CD4-positive, alpha-beta T cell treated with Interleukin-2 at 100 ng/mL for 4 hours (primary cell): ENCODE results near the gene RMI2.
"Not testable (repeated sequence)": the region's sequence is repeated elsewhere in the genome, so short reads cannot be mapped to it uniquely, and the experiment has no call there.

Experiments used
- DNase-seq: peaks from one replicate; pipeline ENCODE4 v3.0.0-alpha.2; 2020; ENCODE audit warnings: low spot score

Gene RMI2

DNA sequence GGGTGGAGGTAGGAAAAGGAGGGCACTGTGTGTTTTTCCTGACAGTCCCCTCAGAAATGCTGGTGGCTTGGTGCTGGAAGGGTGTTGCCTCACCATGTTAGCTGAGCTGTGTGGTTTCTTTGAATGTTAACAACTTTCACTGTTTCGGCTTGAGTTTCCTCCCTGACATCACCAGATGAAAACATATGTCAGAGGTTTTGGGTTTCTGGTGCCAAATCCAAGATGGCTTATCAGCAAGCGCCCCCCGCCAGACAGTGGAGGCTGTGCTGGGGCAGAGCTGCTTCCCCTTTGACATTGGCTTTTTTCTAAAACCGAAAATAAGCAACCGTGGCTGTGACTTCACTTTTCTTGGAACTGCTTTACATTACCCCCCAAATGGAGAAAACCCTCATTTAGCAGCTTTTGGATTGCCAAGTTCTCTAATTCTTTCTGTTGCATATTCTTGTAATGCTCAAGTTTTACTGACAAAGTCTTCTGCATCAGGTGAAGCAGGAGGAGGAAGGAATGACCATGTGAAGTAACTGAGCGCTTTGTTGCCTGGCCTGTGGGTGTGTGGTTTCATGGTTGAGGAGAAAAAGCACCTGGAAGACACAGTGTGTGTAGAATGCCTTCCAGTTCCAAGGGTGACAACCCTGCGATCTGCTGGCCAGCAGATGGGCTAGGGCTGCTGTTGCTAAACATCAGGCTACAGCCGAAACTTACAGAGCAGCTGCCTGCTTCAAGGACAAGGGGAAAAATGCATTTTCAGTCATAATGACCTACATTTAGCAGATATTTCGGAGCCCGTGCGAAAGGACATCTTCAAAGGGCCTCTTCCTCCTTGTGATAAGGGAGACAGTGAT is 9.7 kb downstream of the RMI2 start:
- DNase-seq = peak; percentile 91

DNA sequence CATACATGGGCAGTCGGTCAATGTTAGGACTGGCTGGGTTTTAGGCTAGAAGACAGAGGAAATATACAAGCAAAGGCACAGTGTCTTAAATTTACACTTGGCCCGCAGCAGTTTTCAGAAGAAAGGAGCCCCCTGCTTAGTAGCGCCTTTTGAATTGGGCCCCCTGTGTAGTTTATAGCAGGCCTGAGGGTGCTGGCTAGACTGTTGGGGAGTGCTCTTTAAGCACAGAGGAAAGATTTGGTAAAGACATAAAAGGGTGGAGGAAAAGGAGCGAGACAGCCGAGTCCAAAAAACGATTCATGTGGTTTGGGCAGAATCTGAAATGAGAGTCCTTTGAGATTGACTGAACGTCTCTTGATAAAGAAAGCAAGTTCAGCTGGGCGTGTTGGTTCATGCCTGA is 10.6 kb downstream of the RMI2 start:
- no peak for DNase-seq

DNA sequence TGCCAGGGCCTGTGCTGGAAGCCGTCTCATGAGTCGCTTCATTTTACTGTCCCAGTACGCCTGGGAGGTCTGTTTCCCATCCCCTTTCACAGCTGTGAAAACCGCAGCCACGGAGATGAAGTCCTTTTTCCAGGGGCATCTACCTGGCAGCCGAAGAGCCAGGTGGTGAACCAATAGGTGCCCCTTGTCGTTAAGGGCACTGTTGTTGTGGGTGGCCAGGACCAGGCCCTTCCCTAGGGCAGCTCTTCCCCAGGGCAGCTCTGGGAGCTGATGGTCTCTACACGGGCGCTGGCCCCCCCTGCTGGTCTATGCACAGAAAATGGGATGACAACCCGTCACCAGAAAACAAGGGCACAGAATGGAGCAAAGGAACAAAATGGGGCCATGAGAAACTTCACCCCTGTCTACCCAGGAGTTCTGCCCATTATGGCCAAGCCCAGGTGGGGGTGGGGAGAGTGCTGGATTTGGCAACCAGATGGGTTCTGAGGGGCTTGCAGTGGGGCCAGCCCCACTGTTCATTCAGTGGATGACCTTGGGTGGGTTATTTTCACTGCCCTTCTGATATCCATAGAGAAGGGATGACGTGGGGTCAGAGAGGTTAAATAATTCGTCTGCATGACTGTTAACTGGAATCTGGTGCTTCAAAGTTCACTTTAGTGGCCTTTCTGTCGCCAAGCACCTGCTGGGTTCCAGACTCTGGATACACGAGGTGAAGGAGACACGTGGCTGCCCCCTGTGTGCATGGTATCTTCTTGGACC is 11.5 kb downstream of the RMI2 start:
- peak; percentile 62 for DNase-seq

DNA sequence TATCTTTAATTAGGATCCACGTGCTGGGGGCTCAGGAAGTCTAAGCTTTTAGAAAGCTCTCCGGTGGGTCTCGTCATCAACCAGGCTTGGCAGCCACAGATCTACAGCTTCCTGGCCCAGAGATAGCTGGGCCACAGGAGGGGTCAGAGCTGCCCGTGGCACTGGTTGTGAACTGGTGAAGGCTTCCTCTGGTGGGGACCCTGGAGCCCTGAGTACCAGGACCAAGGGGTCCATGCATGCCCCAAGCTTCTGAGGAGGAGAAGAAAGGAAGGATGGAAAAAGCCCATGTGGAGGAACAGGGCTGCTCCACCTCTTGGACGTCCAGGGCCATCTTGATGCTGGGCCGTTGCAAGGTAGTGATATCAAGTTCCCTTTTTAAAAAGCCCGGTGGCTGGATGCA is 13.3 kb downstream of the RMI2 start:
- DNase-seq = no peak

DNA sequence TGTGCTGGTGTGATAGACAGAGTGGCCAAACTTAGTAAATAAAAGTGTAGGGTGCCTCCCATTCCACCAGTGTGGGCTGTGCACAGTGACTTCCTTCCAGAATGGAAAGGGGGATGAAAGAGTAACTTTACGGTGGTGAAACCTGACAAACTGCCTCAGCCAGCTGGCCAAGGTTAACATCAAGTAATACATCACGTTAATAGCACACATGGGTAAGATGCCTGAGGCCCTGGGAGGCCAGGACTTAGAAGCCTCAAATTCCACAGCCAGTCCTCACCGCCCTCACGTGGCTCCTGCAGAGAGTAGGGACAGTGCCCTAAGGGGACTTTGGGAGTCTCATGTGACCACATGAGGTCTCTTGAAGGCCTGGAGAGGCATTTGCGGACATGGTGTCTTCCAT is 14.1 kb downstream of the RMI2 start:
- DNase-seq = no peak

DNA sequence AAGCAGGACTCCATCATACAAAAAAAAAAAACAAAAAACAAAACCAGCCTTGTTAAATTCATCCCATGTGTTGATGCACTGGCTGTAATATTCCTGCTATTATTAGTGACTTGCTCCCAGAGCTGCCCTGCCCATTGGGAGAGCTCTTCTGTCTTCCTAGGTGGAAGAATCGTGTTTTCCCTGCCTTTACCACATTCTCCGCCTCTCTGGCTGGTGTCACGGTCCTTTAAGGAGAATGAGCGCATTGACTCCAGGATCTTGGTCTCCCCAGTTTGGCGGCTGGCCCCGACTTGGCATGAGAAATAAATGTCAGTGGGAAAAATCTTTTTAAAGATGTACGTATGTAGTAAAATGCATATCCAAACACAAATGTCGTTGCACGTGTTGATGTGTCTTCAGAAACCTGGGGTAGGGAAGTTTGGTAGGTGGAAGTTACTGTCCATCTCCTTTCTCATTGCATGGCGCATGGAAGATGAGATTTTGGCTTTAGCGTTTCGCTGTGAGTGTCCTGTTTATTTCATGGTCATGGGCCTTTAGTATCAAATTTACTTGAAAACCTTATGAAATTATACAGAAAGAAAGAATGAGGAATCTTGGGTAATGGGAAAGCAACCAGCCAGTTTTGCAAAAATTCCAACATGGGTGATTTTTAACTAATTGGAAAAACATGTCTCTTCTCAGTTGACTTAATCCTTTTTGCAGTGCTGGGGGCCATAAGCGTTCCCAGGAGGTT is 15.5 kb downstream of the RMI2 start:
- no peak for DNase-seq

DNA sequence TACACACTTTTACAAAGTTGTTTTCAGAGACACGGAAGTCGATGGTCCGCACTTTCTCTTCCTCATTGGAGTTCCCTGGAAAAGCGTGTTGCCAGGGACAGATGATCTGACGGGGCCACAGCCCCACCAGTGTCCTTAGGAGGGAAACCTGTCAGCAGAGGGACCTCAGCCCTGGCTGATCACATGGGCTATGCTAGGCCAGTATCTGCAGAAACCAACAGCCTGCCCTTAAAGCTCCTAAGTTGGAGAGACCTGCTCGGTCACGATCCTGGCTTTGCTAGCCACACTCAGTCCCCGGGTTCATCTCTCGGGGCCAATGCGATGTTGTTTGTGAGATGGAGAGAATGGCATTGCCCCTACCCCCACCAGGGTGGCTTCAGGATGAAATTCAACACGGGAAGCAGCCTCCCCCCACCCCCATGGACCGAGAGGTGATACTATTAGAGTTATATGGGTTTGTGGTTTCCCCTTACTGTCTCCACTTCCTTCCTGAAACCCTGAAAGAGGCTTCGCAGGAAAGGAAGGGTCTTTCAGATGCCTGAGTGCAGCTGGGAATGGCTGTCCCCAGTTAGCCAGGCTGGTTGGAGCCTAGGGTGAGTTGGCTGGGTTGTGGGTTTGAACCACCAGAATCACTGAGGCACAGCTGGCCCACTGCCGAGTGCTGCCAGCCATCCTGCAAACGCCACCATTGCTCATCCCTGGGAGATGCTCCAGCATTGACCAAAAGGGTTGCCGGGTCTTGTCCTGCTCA is 16.6 kb downstream of the RMI2 start:
- peak; percentile 36 for DNase-seq

DNA sequence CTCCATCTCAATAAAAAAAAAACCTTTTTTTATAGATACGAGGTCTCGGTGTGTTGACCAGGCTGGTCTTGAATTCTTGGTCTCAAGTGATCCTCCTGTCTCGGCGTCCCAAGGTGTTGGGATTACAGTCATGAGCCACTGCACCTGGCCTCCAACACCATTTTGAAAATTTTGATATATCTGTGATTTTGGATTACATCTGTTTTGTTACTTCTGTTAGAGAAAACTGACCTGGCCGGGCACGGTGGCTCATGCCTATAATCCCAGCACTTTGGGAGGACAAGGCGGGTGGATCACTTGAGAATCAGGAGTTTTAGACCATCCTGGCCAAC is 18.6 kb downstream of the RMI2 start:
- no peak for DNase-seq

DNA sequence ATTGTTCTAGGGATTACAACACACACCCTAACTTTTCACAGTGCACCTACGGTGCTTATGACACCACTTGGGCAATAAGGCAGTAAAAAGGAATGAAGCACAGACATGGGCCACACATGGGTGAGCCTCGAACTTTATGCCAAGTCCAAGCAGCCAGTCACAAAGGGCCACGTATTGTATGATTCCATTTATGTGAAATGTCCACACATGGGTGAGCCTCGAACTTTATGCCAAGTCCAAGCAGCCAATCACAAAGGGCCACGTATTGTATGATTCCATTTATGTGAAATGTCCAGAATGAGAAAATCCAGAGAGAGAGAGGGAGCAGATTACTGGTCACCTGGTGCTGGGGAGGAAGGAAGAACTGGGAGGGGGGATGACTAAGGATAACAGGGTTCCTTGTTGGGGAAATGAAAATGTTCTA is 22.2 kb downstream of the RMI2 start:
- no peak for DNase-seq

DNA sequence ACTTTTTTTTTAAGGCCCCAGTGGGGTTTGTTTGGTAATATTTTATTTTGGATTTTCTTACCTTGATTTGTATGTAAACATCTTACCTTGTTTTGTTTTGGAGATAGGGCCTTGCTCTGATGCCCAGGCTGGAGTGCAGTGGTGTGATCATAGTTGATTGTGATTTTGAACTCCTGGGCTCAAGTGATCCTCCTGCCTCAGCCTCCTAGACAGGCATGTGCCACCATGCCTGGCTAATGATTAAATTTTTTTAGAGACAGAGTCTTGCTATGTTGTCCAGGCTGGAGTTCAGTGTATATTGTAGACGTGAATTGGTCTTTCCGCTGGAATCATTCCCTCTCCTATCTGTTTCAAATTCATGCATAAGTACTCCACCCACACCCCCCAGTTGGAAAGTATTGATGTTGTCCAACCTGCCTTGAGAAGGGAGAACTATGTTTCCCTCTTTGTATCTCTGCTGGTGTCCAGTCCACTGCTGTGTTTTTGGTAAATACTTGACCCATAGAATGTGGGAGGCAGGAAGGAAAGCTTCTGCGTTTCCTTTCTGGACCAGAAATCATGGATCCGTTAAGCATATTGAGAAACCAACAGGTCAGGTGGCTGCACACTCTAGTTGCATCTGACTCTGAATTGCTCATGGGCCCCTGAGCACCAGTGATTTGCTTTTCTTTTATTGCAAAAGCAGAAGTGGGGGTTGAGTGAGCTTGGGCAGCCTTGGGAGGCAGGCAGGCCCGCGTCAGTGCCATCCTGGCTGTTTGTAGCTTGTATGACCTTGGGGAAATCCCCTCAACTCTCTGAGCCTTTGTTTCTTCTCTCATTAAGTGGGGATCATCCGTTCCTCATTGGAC is 25.0 kb downstream of the RMI2 start:
- DNase-seq = no peak

DNA sequence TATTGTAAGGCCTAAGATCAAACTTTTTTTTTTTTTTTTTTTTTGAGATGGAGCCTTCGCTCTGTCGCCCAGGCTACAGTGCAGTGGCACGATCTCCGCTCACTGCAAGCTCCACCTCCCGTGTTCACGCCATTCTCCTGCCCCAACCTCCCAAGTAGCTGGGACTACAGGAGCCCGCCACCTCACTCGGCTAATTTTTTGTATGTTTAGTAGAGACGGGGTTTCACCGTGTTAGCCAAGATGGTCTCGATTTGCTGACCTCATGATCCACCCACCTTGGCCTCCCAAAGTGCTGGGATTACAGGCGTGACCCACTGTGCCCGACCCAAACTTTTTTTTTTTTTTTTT is 25.6 kb downstream of the RMI2 start:
- not testable (repeated sequence) for DNase-seq

DNA sequence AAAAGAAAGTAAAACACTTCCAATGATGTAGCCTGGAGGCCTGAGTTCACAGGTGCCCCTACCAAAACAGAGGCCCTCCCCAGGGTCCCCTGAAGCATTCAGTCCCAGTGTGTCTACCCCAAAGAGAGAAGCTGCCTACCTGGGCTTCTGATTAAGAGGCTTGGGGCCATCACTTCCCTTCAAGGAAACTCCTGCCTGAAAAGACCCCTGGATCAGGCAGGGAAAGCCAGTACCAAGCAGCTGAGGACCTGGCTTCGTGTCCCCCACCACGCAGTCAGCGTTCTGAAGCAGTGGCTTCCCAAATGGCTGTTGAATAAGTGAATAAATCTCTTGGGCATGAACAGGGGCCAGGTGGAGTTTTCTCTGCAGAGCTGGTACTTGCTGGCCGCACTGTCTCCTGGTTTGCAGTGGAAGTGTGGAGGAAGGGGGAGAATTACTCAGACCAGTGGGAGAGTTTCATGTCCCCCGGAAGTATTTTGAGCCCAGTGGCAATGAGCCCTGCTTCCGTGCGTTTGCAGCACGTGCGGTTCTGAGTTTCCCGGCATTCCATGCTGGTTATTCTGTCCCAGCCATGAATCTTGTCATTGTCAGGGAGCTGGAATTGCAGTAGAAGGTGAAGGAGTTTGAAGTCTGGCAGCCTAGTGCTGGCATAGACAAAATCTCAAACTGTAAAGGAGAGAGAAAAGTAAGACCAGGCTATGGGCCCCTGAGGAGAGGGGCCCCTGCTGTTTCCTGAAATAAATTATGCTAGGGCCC is 27.0 kb downstream of the RMI2 start:
- no peak for DNase-seq

DNA sequence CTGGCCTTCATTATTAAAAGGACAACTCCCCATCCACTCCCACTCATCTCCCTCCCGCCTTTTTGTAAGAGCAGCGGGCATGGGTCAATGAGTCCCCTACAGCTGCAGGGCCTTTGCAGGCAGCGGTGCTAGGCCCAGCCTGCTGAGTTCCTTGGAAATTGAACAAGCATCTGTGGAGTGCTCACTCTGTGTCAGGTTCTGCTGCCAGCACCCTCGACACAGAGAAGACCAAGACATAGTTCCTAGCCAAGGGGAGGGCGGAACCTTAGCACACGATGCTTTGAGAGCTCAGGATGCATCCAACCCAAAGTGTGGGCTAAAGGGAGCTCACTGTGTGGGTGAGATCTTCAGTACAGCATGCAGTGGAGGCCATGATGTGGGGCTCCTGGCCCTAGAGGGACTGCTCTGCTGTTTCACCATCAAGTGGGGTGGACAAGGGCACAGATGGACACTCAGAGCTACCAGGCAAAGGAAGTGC is 27.6 kb downstream of the RMI2 start:
- DNase-seq = no peak

DNA sequence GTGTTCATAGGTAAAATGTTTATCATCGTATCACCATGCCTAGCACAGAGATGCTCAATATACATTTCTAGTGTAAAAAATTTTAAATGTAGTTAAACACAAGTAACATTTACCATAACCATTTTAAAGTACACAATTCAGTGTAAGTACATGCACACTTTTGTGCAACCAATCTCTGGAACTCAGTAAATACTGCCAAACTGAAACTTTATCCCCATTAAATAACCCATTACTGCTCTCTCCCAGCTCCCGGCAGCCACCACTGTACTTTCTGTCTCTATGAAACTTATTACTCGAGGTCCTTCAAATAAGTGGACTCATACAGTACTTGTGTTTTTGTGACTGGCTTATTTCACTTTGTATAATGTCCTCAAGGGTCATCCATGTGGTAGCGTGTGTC is 29.0 kb downstream of the RMI2 start:
- DNase-seq = no peak

DNA sequence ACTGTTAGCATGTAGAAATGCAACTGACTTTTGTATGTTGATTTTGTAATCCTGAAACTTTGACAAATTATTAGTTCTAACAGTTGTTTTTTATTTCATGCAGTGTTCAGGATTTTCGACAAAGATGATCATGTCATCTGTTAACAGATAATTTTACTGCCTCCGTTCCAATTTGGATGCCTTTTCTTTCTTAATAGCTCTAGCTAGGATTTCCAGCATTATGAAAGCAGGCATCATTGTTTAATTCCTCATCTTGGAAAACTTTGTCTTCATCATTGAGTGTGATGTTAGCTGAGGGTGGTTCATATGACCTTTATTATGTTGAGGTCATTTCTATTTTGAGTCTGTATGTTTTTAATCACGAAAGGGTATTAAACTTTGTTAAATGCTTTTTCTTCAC is 31.9 kb downstream of the RMI2 start:
- no peak for DNase-seq

DNA sequence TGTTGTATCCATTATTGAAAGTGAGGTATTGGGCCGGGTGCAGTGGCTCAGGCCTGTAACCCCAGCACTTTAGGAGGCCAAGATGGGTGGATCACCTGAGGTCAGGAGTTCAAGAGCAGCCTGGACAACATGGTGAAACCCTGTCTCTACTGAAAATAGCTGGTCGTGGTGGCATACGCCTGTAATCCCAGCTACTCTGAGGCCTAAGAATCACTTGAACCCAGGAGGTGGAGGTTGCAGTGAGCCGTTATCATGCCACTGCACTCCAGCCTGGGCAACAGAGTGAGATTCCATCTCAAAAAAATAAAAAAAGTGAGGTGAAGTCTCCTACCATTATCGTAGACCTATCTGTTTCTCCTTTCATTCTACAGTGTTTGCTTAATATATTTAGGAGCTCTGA is 33.7 kb downstream of the RMI2 start:
- DNase-seq = not testable (repeated sequence)

DNA sequence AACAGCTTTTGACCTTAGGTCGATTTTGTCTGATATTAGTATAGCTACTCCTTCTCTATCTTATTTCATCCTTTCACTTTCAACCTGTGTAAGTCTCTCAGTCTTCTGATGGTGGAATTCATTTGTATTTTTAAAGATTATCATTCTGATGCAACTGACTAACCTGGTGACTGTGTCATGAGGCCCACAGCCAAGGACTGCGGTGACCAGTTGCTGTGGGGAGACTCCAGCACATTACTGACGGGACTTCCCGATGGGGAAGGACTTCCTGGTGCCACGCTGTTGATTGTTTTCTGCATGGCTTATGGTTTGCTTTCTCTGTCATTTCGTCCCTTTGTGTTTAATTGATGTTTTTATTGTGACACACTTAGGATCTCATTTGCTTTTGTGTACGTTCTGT is 34.2 kb downstream of the RMI2 start:
- DNase-seq = peak; percentile 48

DNA sequence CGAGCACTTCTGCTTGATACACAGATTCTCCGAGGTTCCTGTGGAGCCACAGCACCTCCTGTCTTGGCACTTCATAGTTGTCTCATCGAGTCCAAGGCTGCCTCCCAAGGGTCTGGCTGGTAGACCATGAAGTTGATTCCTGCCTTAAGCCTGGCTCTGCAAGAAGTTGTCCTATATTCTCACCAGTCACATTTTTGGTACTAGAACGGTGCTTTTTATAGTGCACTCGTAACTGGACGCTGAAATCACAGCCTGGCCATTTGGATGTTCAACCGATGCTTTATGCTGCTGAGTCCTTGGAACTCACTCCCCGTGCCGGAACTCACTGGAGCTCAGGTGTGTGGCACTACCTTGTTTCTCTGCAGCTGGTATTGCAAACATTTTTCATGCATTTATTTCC is 35.6 kb downstream of the RMI2 start:
- no peak for DNase-seq

DNA sequence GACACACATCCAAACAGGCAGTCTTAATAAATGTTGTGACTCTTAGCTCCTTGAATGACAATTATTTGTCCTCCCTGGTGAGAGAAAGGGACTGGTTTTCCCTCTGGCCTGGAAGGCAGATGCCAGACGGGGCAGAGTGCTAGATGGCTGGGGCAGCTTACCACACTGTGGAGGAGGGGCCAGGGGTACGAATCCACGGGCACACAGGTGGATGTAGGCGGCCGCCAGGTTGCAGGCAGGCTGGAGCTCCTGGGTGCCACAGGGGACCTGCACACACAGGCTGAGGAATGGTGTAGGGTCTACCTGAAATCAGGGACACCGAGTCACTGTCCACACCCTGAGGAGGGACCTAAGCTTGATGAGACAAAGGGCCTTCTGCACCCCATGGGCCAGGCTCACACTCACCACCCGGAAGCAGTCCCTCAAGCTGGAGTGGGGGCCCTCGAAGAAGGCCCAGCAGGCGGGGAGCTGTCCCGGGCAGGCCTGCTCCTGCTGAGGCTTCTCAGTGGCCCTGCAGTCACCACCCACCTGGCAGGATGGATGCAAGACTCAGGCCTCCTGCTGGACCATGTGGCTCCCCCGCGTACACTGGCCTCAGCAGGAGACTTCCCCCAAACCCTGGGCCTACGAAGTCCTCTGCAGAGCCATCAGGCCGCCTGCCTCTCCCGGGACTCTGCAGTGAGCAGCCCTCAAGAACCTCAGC is 38.4 kb downstream of the RMI2 start:
- DNase-seq = no peak
